ENCODE data around the gene COQ10A. TPM values are rescaled to one million over a fixed set of nuclear protein-coding genes. Genes with fewer than 3 reads are reported as not detected.
A peak's percentile ranks its signal among the peaks of the same experiment; 100 is the strongest.
"Not testable (repeated sequence)": the region's sequence is repeated elsewhere in the genome, so short reads cannot be mapped to it uniquely, and the experiment has no call there.

COQ10A gene
- total RNA-seq, 1 donor from 2014 or later: 10.7 TPM

DNA sequence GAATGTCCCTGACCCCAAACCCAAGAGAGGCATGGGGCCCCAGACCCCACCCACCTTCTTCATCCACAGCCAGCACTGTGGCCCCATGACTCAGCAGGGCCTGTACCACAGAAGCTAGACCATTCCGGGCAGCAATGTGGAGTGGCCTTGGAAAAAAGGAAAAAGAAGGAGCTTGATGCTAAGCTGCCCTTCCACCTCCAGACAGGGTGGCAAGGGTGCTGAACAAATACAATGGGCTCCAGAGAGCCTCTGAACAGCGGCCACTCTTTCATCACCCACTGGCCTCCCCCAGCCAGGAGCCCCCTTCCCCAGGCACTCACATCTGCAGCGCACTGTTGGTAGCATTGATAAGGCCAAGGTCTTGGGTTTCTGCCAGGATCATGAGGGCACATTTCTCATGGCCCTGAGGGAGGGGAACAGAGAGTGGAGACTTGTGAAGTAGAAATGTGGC is 23.0 kb upstream of the COQ10A start:
- no peak for DNase-seq (ENCODE audit: low spot score)

DNA sequence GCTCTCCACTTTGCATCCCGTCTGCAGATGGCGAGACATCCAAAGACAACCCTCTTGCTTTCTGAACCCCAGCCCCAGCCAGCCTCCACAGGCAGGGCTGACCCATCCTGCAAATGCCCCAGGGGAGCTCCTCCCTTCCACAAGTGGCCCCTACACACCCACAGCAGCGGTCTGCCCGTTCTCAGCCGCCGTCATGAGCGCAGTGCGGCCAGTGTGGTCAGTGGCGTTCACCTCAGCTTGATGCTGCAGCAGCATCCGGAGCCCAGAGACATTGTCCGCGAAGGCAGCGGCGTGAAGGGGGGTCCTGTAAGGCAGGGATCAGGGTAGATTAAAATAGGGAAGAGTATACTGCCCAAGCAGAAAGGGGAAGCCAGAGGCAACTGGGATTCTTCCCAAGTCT is 22.2 kb upstream of the COQ10A start:
- no peak for DNase-seq (ENCODE audit: low spot score)

DNA sequence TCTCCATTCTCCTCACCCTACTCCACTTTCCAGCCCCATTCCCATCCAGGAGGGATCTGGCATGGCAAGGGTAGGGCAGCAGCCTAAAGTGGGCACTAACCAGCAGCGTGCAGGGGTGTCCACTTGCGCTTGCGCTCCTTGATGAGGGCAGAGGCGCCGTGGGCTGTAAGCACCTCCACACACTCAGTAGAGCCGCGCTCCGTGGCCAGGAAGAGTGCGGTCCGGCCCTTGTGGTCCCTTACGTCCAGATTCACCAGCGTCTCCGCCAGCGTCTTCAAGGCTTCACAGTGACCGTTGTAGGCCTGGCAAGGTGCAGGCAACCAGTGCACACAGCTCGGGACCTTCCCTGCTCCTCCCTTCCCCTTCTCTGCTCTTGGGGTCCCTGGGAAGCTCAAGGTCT is 18.8 kb upstream of the COQ10A start:
- DNase-seq (ENCODE audit: low spot score): no peak

DNA sequence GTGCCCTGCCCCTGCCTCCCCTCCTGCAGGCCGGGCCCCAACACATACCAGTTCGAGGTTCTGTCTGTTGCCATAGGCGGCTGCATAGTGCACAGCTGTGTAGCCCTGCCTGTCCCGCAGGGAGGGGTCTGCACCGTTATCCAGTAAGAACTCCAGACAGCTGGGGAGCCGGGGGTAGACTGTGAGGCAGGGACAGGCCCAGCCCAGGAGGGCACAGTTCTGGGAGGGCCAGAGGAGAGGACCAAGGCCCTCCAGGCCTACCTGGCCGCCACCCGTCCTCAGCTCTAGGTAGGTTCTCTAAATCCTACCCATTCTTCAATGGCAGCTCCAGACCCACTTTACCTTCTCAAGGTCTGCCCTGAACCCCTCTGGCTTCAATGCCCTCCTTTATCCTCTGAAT is 18.0 kb upstream of the COQ10A start:
- DNase-seq (ENCODE audit: low spot score): no peak

DNA sequence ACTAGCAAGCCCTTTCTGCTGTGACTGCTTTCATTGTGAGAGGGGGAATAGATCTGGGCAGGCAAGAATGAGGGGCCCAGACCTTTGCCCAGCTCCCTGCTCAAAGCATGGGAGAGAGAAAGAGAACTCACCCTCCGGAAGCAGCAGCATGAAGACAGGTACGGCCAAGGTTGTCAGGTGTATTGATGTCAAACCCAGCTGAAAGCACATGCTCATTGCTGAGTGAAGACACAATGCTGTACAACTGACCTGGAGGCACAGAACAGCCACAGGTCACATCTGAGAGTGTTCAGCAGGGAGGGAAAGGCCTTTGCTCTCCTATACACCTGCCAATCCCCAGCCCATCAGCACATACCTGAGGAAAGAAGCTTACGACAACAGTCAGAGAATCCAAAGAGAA is 14.1 kb upstream of the COQ10A start:
- no peak for DNase-seq (ENCODE audit: low spot score)

DNA sequence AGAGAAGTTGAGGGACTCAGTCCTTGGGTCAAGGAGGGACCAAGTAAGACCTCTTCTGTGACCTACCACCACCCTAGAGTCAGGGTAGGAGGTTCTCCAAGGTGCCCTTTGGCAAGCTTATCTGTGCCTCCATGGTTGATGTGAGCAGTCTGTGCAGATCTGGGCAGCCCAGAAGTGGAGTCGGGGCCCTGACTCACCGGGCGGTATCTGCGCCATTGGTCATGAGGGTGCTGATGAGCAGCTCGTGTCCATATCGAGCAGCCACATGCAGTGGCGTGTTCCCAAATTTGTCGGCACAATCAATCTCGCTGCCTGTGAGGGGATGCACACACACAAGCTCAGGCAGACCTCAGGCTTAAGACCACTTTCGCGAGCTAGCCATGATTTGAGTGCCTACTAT is 13.7 kb upstream of the COQ10A start:
- no peak for DNase-seq (ENCODE audit: low spot score)

DNA sequence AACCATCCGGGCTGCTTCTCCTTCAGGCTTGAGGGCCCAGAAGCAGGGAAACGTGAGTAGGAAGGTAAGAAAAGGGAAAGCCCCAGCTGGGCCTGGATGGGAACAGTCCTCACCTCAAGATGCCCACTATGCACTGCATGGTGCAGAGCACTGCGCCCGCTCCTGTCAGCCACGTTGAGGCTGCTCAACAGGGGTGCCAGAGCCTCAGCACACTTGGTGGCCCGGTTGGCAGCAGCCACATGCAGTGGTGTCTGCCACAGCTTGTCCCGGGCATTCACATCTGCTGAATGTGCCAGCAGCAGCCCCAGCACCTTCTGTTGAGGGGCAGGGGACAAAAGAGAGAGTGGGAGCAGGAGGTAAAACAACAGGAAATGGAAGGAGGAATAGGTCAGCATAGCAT is 11.1 kb upstream of the COQ10A start:
- DNase-seq (ENCODE audit: low spot score): no peak

DNA sequence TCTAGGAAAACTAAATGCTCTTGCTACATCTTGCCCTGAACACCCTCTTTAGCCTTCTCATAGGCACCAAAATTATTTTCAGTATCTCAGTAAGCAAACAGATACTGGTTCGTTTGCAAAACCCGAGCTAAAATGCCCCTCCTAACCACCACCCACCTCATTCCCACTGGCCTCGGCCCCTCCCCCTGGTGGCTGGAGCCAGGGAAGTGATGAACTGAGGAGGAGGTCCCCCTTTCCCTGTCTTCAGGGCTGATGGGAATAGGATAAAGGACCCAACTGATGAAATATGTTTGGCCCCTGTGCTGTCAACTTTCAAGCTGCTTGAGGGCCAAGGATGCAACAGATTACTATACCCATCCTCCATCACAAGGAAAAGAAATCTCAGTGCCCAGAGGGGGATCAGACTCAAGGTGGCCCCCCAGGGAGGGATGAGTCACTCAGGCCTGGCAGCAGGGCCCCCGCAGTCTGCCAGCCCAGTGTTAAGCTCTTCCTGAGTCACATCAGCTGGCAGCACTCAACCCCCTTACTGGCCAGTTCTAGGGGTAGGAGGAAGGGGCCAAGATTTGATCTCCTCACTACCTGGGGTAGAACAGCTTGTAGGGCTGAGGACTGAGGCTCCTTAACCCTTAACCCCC is 10.3 kb upstream of the COQ10A start:
- no peak for DNase-seq (ENCODE audit: low spot score)

DNA sequence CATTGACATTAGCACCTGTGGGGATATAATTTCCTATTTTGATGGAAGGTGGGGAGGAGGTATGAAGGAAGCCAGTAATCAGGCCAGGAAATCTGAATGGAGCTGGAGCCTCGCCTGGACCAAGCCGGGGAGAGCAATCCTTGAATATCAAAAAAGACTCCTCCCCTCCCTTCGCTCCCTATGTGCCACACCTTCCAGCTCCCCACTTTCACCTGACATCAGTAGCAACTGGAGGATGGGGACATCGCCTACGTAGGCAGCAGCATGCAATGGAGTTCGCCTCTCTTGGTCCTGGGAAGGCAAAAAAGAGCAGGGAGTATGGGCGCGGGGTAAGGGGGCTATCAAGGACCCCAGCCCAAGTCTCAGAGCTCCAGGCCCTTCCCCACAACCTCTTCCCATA is 9.7 kb upstream of the COQ10A start:
- DNase-seq (ENCODE audit: low spot score): no peak

DNA sequence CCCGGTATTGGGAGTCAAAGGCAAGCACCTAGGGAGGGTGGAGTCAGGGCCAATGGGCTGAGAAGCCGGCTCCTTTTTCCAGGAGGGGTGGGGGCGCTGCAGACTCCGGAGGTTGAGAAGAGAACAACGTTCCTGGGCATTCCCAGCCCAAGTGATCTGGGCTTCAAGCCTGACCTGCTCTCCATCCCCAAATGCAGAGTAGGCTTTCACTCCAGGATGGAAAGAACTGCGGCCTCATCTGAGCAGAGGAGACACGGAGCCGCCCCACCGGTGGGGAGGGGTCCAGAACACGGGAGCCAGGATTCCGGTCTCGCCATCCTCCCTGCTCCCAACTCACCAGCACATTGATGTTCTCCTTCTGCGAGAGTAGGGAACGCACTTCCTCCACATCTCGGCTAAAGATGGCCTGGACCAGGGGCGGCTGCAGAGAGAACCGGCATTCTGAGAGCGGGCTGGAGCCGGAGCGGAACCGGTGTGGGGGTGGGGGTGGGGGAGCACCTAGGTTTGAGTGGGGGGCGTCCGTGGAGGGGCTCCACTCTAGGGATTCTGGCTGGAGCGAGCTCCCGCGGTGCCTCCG is 9.2 kb upstream of the COQ10A start:
- no peak for DNase-seq (ENCODE audit: low spot score)

DNA sequence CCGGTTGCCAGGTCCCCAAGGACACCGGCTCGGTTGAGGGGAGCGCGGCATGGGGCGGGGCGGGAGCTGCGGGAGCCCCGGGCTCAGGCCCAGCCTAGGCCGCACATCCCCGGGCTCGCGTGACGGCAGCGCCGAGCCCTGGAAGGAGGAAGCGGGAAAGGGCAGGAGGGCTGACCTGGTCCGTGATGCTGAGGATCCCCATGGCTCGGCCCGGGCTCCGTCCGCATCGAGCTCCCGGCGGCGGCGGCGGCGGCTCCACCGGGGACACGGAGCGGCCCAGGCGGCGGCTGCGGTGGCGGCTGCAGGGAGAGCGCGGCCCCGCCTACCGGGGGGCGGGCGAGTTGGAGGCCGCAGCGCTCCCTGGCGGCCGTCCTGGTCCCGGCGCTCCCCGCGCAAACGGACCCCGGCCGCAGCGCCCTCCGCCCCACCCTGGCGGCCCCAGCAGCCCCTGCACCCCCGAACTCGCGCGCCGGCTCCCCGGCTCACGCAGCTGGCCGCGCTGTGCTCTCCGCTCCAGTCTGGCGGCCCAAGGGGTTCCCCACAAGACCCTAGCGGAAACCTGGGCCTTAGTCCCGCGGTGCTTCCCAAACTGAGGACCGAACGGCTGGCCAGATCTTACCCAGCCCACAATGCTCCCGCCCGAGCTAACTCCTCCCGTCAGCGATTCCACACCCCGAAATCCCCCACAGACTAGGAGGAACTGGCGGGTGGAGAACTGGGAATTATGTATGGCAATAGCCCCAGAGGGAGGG is 8.5 kb upstream of the COQ10A start, which contains the start of gene ANKRD52:
TSS of gene ANKRD52 (minus strand) at position 317 of the 752 bp plus-strand sequence. CDS start at position 202, 115 bp downstream.
- DNase-seq (ENCODE audit: low spot score): peak; percentile 65

DNA sequence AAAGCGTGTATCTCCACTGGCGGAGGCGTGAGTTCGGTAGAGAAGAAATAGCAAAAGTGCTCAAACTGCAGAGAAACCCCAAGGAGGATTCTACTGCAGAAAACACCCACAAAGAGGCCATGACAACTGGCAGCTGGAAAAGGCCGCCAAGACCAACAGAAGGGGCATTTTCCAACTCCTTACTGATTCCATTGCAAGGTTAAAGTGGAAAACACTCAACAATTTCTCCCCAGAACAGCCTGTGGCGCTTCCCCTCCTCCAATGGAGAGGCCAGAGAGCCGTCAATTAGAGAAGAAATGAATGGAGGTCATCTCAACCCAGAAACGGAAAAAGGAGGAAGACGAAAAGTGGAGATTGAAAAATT is 7.9 kb upstream of the COQ10A start:
- DNase-seq (ENCODE audit: low spot score): no peak

DNA sequence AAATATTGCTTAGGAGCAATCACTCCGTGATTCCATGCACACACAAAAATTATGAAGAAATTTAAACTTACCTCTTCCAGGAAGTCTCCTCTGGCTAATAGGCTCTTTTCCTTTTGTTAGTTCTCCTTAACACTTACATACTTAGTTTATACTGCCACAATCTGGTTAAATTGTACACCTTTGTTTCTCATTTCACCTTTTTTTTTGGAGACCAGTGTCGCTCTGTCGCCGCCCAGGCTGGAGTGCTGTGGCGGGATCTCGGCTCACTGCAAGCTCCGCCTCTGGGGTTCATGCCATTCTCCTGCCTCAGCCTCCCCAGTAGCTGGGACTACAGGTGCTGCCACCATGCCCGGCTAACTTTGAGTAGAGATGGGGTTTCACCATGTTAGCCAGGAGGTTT is 6.4 kb upstream of the COQ10A start:
- DNase-seq (ENCODE audit: low spot score): no peak

DNA sequence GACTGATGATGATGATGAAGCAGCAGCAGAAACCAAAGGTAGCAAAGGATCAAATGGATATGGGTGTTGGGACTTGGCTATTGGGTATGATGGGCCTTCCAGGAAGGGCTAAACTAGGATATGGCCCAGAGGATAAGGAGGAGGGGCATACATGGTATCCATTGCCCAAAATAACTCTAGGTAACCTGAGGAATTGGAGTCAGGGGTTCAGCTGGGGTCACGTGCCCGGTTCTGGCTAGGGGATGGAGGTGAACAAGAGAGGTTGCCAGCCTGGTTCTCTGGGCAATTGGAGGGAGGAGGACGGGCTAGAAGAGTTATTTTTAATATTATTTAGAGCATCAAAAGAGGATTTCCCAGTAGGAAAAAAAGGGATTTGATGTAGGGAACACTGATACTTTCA is 5.8 kb upstream of the COQ10A start:
- DNase-seq (ENCODE audit: low spot score): no peak

DNA sequence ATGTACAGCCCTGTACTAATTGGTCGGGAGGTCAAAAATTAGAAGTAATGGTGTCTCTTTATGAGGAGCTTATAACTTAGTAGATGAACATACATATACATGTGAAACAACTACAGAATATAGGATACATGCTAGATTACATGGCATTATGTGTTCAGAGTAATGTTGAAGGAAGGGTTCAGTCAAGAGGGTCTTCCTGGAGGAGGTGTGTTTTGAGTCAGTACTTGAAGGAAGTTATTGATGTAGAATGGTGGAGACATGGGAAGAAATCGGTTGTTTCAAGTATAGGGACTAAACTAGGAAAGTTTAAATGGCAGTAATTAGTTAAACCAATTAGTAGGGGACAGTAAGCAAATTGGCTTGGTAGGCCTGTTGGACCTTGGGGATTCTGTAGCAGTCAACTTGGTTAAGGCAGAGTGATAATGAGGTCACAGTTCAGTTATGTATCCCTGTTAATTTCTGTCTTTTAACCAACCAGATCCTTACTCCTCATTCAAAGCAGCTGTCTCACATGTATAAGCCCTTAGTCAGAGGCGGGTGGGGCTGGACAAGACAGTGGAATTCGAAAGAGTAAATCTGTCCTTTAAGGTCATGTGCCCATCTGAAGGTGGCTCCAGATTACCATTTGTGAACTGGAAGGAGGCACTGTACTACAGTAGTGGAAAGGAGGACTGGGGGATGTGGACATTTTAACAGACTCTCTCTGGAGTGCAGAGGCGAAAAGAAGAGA is 5.1 kb upstream of the COQ10A start:
- DNase-seq (ENCODE audit: low spot score): no peak

DNA sequence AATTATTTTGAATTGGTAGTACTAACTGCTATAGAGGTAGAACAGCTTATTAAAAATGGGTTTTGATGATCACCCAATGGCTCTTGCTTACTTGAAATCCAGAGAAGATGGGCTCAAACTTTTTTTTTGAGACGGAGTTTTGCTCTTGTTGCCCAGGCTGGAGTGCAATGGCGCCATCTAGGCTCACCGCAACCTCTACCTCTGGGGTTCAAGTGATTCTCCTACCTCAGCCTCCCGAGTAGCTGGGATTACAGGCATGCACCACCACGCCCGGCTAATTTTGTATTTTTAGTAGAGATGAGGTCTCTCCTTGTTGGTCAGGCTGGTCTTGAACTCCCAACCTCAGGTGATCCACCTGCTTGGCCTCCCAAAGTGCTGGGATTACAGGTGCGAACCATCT is 3.8 kb upstream of the COQ10A start:
- DNase-seq (ENCODE audit: low spot score): not testable (repeated sequence)

DNA sequence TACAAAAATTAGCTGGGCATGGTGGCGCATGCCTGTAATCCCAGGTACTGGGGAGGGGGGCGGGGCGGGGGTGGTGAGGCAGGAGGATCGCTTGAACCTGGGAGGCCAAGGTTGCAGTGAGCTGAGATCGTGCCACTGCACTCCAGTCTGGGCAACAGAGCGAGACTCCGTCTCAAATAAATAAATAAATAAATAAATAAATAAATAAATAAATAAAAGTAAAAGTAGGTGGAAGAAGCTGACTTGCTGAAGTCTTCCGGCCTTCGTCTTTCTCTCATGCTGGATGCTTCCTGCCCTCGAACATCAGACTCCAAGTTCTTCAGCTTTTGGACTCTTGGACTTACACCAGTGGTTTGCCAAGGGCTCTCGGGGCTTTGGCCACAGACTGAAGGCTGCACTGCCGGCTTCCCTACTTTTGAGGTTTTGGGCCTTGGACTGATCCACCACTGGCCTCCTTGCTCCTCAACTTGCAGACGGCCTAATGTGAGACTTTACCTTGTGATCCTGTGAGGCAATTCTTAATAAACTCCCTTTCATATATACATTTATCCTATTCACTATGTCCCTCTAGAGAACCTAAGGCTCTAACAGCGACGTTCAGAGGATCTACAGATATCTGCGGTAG is 562 bp upstream of the COQ10A start:
- DNase-seq (ENCODE audit: low spot score): not testable (repeated sequence)

DNA sequence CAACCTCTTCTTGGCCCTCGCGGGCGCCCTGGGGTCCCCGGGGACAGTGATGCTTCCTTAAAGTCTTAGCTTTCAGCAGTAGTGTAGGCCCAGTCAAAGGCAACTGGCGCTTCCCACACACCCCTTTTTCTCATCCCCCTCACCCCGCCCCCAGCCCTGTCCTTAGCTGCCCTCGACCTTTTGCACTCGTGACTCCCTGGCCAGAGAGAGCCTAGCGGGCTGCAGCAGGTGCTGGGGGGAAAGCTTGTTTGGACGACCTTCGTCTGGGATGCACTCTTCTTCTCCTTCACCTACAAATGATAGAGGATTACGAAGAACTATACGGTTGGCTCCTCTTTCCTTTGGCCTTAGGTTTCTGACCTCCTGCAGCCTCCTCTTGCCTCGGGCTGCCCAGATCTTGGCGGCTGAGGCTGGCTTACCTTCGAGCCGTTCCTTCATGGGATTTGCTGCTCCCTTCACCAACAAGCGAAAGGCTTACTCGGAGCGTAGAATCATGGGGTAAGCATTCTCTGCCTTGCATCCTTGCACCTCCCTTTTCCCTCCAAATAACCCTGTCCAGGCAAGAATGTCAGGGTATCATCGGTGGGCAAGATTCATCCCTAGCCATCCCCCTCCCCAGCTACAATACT is 815 bp downstream of the COQ10A start:
- DNase-seq (ENCODE audit: low spot score): no peak

DNA sequence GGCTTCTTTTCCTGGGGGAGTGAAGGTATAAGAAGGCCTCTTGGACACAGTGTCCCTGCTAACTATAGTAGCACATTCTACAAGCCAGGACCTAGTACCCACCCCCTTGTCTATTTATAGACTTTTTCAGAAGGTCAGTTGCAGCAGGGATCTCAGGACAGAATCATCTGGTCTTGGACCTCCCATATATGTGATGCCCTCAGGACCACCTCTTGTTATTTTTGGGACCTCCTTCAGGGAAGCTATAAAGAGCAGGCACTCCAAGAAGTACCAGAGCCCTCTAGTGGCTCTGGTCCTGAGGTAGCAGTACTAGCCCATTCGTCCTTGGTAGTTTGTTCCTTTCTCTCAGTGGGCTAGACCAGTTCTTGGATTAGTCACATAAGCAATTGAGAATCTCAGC is 4.3 kb downstream of the COQ10A start:
- DNase-seq (ENCODE audit: low spot score): no peak

DNA sequence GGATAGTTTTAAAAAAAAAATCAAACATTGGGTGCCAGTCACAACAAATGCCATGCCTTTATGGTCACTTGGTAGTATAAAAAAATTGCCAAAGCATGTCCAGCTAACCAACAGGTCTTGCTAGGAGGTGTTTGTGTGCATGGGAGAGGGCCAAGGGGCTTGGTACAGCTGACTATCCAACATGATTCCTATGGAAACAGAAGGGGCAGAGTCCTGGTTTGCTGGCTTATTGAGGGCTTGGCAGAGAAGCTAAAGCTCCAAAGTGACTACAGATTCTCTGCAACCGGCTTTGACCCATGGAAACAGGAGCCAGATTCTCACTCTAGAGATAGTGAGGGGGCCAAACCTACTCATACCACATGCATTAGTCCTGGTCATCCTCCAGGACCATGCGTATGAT is 5.7 kb downstream of the COQ10A start:
- DNase-seq (ENCODE audit: low spot score): not testable (repeated sequence)

DNA sequence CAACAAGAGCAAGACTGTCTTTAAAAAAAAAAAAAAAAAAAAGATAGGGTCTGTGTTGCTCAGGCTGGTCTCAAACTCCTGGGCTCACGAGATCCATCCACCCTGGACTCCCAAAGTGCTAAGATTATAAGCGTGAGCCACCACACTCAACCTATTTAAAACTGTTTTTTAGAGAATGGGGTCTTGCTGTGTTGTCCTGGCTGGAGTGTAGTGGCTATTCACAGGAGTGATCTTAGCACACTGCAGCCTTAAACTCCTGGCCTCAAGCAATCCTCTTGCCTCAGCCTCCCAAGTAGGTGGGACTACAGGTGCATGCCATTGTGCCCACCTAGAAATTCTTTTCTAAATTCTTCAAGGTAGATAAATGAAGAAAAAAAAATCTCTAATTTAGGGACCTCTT is 7.6 kb downstream of the COQ10A start:
- DNase-seq (ENCODE audit: low spot score): no peak

DNA sequence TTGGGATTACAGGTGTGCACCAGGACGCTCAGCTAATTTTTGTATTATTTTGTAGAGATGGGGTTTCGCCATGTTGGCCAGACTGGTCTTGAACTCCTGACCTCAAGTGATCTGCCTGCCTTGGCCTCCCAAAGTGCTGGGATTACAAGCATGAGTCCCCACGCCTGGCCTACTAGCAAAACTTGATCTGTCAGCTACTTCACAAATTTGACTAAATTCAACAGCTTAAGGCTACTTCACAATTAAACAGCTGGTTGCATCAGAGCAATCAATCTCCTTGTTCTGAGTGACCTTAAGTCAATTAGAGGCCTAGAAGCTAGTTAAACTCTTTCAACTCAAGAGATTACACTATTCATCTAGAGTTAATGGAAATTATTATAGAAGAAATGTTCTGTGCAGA is 12.2 kb downstream of the COQ10A start:
- no peak for DNase-seq (ENCODE audit: low spot score)

Measured in mucosa of gallbladder (tissue), 1 donor.